GM21360 (cell line): ENCODE results near the gene KIAA2012.

Experiments
- ATAC-seq: cut with Tn5 transposase; IDR thresholded peaks from one replicate; pipeline ENCODE4 v1.9.1; 2021; ENCODE audit warnings: mild to moderate bottlenecking, moderate library complexity; ENCODE audit not compliant: unreplicated experiment

Gene KIAA2012

GRCh38 chr2:202042444-202042843, 30.6 kb upstream of the KIAA2012 start:
- ATAC-seq = no peak

GRCh38 chr2:202043475-202043874, 29.6 kb upstream of the KIAA2012 start:
- ATAC-seq = no peak

GRCh38 chr2:202044777-202045176, 28.3 kb upstream of the KIAA2012 start:
- ATAC-seq = no peak

DNA sequence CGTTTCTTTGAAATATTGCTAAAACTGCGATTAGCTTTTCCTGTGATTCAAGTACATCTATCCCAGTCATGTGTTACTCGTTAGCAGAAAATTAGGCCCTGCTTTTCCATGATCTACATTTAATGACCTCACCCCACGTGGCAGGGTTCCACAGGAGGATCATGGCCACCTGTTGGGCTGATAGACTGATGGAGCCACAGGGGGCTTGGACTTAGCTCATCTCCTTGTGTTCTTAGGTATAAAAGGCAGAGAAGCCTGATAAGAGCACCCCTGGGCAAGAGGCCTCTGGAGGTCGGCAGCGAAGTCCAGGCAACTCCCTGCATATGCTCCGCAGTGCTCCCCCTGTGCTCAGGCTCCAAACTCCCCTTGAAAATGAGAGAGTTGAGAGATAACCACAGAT, 26.5 kb upstream of the KIAA2012 start:
- no peak for ATAC-seq

DNA sequence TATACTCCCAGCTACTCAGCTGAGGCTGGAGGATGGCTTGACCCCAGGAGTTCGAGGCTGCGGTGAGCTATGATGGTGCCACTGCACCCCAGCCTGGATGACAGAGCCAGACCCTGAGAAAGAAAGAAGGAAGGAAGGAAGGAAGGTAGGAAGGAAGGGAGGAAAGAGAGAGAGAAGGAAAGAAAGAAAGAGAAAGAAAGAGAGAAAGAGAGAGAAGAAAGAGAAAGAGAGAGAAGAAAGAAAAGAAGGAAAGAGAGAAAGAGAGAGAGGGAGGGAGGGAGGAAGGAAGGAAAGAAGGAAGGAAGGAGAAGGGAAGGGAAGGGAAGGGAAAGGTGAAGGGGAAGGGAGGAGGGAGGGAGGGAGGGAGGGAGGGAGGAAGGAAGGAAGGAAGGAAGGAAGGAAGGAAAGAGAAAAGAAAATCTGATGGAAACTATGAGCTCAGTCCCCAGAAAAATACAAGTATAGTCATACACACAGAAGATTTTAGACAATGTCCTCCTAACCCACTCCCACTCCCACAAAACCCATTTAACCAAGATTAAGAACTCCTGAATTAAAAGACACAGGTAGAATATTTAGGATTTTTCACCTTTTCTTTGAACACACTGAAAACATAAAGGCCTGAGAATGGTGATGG, 23.8 kb upstream of the KIAA2012 start:
- ATAC-seq = no peak

- no peak for ATAC-seq
Measured at GRCh38 chr2:202049840-202050239, 23.2 kb upstream of the KIAA2012 start.

DNA sequence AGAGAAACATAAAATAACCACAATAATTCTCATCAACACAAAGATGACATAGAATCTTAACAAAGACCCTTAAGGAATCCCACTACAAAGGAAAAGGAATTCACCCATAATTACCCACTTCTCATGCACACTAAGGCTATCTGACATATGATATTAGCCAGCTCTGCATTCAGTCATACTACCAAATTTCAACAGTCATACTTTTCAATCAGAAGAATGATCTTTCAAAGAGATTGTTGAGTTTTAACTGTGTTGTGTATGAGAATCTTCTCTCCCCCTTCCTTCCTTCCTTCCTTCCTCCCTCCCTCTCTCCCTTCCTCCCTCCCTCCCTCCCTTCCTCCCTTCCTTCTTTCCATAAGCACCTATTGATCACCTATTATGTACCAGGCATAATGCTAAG, 22.4 kb upstream of the KIAA2012 start:
- no peak for ATAC-seq

GRCh38 chr2:202051499-202052161, 21.4 kb upstream of the KIAA2012 start:
- ATAC-seq = no peak

DNA sequence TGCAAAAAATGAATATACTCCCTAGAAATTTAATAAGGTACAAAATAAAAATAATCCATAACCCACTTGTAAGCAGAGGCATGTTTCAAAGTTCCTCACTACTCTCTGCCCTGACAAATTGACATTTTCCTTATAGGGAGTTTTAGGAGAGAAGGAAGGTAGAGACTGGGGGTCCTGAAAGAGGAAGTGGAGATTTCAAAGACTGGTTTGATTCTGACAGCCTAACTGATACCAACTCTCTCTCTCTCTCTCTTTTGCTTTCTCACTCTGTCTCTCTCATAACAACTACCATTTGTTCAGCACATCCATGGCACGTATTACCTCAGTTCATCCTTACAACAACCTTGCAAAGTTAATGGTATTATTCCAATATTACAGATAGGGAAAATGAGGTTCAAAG, 20.8 kb upstream of the KIAA2012 start:
- ATAC-seq = no peak

- ATAC-seq = no peak
Measured at GRCh38 chr2:202054679-202055078, 18.4 kb upstream of the KIAA2012 start.

DNA sequence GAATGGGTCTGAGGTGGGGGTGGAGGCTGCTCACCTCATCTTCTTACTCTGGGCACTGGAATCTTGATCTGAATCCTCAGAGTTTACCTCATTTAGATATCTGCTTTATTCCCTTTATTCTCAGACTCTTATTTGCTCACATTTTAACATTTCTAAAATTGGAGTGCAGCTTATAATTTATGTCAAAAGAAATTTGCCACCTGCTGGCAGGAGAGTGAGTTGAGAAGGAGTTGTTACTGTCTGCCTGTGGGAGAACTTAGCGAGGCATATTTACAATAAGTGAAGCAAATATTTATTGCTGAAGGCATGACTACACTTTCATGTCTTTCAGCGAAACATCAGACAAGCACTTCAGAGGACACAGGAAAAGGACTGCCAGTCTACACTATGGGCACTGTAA, 16.4 kb upstream of the KIAA2012 start:
- no peak for ATAC-seq

DNA sequence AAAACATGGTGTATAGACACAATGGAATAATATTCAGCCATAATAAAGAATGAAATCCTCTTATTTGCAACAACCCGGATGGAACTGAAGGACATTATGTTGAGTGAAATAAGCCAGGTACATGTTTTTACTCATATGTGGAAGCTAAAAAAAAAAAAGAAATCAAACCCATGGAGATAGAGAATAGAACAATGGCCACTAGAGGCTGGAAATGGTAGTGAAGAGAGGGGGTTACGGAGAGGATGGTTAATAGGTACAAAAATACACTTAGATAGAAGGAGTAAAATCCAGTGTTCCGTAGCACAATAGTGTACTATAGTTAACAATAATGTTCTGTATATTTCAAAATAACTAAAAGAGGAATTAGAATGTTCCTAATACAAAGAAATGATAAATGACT, 12.8 kb upstream of the KIAA2012 start:
- ATAC-seq = no peak

- ATAC-seq = no peak
Measured at GRCh38 chr2:202061695-202062094, 11.4 kb upstream of the KIAA2012 start.

DNA sequence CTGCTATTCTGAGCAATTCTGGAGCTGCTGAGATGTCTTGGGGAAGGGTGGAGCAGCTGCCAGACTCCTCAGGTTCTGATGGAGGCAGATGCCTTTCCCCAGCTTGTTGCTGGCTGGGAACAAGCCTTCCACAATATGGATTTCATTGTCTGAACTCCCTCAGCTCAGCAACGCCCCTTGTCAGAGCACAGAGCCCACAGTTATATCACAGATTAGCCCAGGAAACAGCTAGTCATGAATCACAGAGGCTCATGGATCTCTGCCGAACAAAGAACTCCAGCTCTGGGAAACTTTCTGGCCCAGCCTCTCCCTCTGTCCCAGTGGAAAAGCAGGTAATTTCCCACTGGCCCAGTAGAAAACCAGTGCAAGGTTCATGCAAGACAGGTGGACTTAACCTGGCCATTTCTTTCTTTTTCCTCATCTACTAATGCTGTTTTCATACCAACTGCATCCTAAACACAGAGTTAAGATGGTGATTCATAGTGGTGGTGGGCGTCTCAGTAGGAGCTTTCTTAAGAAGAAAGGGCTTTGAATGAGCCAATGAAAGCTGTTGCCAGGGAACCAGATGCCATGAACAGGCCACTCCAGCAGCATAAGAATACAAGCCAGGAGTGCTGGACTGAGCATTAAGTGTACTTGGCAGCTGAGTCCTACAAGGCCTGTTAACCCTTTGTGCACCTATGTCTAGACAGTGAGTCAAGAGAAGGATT, 8.7 kb upstream of the KIAA2012 start:
- no peak for ATAC-seq

DNA sequence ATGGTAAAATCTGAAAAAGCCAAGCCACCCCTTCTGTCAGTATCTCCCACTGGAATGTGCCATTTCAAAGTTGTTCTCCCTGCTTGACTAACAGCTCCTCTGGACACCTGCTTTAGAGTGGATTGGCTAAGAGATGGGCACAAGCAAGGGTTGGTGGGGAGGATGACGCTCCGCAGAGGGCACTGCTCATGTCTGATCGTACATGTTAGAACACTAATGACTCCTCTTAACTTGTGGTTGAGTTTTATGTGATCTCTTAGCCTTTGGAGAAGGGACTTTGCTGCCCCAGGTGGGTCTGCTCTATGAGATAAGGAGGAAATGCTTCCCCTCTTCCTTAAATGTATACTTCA, 8.2 kb upstream of the KIAA2012 start:
- ATAC-seq = no peak

- ATAC-seq = no peak
Measured at GRCh38 chr2:202065876-202066275, 7.2 kb upstream of the KIAA2012 start.

- ATAC-seq = no peak
Measured at GRCh38 chr2:202066875-202067274, 6.2 kb upstream of the KIAA2012 start.

- ATAC-seq = no peak
Measured at GRCh38 chr2:202067589-202067988, 5.5 kb upstream of the KIAA2012 start.

GRCh38 chr2:202069170-202070067, 3.6 kb upstream of the KIAA2012 start:
- ATAC-seq = no peak

GRCh38 chr2:202071107-202071506, 1.9 kb upstream of the KIAA2012 start:
- no peak for ATAC-seq

GRCh38 chr2:202072226-202072625, 829 bp upstream of the KIAA2012 start:
- no peak for ATAC-seq
